ENCODE results near the gene GHSR.

GRCh38 chr3:172476347-172476746 lies 28.1 kb upstream of the GHSR start:
- TF ChIP-seq CTCF (IDR thresholded peaks at IDR 0.05; ENCODE audit: poor library complexity) (no peak), EZH2 (IDR thresholded peaks at IDR 0.05; ENCODE audit: borderline replicate concordance) (no peak)
